Measurements from ENCODE around the gene PLCD1.

The PLCD1 gene

DNA sequence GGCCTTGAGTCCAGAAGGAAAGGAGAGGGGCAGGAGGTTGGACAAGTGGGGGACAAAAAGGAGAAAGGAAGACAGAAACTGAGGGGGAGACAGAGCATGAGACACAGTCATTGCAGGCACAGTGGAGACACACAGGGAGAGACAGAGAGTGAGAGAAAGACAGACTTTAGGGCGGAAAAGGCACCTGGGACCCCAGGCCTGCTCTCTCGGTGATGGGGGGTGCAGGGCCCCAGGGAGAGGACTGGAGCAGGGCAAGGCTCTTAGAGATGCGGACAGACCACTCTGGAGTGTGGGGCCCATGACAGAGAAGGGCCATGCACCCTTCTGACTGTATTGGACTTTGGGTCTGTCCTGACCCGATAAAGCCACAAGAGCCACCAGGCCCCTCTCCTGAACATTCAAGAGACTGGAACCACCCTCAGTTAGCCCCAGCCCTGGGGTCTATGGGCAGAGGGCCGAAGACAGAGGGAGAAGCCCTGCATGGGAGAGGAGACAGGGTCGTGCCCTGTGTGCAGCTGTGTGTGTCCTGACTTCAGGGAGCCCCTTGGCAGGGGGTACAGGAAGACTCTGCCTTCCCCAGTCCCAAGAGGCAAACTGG, 12.5 kb downstream of the PLCD1 start:
- no peak for DNase-seq (ENCODE audit: low spot score)

DNA sequence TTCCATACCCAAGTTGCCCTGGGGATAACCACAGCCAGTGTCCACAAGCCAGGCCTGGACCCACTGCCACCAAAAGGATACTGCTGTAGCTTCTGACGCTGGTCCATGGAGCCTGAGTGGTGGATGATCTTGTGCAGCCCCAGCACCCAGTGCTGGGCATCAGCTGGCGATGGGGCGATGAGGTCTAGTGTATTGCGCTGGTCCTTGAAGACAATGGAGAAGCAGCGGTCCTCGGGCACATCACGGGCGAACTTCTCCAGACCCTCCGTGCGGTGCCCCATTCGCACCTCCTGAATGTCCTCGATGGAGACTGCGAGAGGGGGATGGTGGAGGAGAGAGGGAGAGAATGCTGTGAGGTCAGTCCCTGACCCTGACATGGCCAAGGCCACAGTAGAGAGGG, 13.0 kb downstream of the PLCD1 start:
- DNase-seq (ENCODE audit: low spot score), result no peak

DNA sequence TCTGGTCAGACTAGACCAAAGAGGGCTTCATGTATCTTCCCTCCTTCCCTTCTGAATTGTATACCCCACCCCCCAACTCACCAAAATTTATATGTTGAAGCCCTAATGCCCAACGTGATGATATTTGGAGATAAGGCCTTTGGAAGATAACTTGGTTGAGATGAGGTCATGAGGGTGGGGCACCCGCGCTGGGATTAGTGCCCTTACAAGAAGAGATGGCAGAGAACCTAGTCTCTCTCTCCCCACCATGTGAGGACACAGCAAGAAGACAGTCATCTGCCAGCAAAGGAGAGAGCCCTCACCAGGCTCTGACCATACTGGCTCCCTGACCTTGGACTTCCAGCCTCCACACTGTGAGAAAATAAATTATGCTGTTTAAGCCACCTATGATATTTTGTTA, 13.5 kb downstream of the PLCD1 start:
- DNase-seq (ENCODE audit: low spot score), result no peak

DNA sequence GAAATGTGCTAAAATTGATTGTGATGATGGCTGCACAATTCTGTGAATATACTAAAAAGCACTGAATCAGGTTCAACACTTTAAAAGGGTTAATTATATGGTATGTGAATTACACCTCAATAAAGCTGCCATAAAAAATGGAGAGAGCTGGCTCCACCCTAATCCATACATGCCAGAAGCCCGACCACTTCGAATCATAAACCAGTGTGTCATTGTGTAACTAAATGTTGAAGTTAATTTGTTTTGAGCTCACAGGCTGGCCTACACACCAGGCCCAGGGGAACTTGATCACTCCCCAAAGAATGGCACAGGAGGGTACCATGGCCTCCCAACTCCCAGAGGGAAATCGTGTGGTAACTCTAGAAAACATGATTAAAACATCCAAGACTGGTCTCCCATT, 14.0 kb downstream of the PLCD1 start:
- no peak for DNase-seq (ENCODE audit: low spot score)

DNA sequence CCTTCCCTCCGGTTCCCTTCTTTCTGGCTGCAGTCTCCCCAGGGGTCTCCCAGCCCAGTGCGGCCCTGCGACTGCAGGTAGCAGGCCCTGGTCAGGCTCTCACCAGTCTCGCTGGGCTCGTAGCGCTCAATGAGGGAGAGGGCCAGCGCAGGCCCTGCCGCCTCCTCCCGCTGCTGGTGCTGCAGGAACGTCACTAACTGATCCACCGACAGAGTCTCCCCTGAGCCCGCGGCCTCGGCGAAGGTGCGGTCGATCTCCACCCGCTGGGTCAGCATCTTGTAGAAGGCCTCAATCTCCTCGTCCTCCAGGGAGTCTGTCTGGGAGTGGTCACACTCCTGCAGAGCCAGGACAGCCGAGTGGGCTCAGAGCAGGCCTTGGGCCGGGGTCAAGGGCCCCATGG, 18.3 kb downstream of the PLCD1 start:
- DNase-seq (ENCODE audit: low spot score), result no peak

DNA sequence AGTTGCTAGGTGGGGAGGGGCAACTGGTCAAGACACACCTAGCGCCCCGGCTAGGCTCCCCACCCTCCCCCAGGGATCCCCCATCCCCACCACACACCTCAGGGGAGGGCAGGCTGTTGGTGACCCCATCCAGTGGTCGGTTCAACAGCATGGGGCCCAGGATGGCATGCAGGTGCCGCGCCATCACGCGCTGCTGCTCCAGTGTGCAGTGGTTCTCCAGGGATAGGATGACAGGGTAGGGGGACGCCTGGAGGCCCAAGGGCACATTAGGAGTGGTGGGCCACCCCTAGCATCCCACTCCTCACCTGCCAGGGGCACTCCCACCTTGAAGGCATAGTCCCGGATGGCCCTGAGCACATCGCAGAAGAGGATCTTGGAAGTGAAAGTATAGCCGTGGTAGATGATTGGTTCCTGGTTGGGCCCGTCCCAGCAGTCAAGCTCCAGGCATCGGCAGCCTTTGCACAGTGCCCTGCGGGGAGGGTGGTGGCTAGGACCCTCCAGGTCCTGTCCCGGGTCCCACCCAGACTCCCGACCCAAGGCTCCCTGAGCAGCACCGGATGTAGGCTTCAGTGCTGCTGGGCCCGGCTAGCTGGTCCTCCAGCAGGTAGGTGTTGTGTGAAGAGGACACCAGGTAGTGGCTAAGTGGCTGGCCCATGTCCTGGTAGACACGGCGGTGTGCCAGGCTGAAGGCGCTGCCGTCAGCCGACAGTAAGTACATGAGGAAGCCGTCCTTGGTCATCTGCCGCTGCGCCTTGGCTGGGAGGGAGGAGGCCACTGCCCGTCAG, 19.4 kb downstream of the PLCD1 start:
- no peak for DNase-seq (ENCODE audit: low spot score)

DNA sequence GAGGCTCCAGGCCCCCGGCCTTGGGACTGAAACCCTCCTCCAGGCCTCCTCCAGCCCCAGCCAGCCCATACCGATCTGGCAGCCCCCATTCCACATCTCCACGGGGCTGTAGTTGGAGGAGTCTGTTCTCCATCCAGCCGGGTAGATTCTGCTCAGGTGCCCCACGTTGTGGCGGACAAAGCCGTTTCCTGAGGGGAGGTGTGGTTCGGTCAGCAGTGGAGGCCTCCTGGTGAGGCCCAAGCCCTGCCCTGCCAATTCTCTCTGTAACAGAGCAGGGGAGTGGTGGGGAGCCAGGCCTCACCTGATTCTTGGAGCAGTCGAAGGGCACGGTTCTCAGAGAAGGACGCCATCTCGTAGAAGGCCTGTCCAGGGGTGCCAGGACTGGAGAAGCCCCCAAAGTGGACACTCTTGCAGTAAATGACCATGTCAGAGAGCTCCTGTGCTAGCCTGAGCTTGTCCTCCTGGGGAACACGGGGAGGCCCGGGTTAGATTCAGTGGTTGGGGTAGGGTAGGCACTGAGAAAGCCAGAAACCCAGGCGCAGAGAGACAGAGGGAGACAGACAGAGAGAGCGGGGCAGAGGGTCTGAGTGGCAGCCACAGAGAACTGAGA, 20.4 kb downstream of the PLCD1 start:
- no peak for DNase-seq (ENCODE audit: low spot score)

DNA sequence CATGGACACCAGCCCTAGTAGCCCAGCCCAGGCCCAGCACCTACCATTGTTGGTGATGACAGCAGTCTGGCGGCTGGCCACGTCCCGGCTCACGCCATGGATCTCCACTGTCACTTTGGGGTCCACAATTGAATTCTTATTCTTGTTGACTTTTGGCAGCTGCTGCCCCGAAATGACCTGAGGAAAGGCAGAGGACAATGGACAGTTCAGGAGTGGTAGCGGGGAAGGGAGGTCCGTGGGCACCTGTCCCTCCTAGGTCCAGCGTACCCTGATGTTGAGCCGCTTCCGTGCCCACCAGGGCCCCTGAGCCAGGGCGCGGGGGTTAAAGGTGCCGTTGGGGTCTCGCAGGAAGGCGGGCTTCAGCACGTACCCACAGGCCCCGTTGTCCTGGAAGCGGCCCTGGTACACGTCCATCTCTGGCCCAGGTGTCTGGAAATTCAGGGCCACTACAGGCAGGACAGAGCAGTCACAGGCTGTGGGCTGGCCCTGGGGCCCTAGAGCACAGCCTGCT, 21.2 kb downstream of the PLCD1 start:
- DNase-seq (ENCODE audit: low spot score), result no peak

DNA sequence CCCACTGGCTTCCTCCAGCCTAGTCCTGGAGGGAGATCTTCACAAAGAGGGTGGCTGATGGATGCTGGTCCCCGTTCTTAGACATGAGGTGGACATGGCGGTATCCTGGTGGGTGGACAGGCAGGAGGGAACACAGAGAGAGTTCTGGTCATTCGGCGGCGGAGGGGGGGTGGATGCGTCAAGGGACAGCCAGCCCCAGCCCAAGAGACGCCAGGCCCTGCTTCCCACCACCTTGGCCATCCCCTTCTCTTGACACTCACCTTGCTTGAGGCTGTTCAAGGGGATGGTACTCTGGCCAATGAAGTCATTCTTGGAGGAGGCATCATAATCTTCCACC, 21.7 kb downstream of the PLCD1 start:
- no peak for DNase-seq (ENCODE audit: low spot score)

DNA sequence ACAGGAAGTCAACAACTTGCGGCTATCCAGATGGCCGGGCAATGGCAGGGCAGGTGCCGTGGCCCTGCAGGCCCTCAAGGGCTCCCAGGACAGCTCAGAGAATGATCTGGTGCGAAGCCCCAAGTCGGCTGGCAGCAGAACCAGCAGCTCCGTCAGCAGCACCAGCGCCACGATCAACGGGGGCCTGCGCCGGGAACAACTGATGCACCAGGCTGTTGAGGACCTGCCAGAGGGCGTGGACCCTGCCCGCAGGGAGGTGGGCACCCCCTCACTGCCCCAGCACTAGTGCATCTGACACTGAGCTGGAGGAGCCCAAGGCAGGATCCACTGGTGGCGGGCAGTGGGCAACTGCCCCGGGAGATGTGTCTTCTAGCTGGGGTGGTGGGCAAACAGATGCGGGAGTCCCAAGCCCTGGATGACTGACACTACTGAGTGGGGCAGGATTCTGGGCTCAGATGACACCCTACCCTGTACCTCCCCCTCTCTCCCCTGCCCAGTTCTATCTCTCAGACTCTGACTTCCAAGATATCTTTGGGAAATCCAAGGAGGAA, 22.9 kb downstream of the PLCD1 start:
- no peak for DNase-seq (ENCODE audit: low spot score)

DNA sequence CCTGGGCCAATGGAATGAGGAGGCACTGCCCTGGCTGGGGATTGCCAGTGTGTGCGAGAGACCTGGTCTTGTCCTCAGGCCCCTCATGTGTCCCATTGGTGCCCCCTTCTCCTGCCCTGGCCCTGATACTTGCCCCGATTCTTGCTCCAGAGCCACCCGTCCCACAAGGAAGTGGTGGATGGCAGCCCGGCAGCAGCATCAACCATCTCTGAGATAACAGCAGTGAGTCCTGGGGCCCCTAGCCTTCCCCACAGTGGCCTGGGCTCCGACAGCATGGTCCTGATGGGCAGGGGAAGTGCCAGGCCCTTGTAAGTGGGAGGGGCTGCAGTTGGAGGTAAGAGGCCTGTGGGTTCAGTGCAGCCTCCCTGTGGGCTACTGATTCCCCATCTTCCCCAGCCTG, 23.4 kb downstream of the PLCD1 start:
- no peak for DNase-seq (ENCODE audit: low spot score)

DNA sequence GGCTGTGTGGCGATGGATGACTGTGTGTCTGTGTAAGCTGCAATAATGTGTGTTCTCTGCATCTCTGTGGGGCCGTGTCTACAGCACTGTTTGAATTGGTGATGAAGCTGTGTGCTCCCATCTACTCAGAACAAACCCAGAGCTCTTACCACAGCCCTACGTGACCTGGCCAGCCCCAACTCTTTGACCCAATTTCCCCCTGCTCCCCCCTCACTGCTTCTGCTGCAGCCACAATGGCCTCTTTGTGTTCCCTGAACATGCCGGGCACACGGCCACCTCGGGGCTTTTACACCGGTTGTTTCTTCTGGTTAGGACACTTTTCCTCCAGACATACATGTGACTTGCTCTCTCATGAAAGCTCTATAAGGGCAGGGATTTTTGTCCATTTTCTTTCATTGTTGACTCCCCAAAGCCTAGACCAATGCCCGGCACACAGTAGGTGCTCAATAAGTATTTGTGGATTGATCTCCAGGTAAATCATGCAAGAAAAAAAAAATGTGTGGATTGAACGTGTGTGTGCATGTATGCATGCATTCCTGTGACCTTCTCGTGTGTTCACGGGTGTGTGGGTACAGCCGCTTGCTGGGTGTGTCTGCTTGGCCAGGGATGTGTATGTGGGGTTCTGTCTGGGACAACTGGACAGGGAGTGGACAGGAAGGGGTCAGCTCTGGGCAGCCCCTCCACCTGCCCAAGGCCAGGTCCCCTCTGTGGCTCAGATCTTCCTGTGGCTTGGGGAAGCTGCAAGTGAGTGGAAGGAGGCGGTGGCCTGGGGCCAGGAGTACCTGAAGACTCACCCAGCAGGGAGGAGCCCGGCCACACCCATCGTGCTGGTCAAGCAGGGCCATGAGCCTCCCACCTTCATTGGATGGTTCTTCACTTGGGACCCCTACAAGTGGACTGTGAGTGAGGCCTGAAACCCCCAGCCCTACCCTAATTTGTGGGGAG, 24.1 kb downstream of the PLCD1 start:
- no peak for DNase-seq (ENCODE audit: low spot score)

DNA sequence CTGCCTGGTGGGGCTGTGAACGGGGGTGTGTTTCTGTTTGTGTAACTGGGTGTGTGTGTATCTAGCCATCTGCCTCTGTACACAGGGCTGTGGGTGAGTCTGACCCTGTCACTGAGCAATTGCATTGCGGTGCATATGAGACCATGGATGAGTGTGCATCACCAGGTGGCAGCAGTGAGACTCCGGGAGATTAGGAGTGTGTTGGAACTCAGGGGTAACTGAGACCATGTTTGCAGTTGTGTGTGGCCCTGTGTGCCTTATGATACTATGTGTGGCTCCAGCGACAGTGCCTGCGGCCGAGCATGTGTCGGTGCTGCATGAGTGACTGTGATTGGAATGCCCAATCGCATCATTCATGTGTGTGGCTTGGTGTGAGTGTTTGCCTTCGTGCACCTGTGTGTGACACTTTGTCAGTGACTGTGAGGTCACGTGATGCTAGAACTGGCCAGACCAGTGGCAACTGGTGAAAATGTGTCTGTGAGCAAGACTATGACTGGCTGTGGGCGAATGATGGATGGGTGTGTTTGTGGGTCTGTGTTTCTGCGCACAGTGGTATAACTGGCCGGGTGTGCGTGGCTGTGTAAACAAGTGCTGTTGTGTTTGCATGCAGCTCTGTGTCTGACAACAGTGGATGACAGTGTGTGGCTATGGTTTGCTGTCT, 24.9 kb downstream of the PLCD1 start:
- peak; percentile 65 for DNase-seq (ENCODE audit: low spot score)

DNA sequence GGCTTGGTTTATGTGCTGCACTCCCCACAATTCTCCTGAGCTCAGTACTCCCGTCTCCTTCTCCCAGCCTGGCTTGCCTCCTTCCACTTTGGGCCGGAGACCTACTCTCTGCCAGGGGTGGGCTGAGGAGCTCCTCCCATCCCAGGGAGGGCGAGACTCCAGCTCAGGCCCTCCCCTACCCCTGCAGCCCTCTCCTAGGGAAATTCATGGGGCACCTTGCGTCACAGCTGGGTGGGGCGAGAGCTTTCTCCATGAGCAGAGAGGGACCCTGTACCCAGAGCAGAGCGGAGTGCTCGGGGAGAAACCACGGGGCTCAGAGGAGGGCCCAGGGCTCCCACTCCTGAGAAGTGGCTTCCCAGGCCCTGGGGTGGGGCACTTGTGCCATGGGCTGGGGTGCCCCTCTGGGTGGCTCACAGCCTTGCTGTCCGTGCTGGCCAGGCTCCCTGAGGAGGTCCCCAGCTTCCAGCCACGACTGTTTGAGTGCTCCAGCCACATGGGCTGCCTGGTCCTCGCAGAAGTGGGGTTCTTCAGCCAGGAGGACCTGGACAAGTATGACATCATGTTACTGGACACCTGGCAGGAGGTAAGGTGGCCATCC, 25.5 kb downstream of the PLCD1 start:
- DNase-seq (ENCODE audit: low spot score), result no peak

DNA sequence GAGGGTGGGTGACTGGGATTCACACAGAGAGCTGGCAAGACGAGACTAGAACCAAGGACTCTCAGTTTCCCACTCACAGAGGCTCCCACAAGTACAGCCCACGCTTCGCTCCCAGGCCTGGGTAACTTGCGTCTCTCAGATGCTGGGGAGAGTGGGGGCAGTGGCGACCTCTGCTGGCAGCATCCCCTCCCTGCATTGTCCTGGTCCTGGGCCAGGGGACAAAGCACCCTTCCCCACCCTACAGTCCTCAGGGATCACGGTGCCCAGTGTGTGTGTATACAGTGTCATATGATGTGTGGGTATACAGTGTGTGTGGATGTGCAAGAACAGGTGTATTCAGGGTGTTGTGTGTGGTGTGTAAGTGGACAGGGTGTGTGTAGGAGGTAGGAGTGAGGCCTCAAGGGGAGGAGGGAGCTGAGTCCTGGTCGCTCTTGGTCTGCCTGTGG, 26.0 kb downstream of the PLCD1 start:
- peak; percentile 84 for DNase-seq (ENCODE audit: low spot score)

DNA sequence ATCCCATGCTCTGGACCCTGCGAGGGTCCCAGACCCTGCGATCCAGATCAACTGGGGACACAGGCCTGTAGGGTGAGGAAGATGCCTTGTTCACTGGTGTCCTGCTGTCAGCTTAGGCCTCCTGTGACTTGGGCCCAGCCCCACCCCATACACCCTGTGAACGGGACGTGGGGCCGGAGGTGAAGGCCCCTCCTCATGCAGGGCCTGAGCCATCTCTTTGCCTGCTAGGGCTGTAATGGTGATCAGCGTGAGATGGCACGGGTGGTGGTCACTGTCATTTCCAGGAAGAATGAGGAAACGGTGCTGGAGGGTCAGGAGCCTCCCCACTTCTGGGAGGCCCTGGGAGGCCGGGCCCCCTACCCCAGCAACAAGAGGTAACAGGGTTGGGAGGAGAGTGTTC, 26.5 kb downstream of the PLCD1 start:
- no peak for DNase-seq (ENCODE audit: low spot score)

DNA sequence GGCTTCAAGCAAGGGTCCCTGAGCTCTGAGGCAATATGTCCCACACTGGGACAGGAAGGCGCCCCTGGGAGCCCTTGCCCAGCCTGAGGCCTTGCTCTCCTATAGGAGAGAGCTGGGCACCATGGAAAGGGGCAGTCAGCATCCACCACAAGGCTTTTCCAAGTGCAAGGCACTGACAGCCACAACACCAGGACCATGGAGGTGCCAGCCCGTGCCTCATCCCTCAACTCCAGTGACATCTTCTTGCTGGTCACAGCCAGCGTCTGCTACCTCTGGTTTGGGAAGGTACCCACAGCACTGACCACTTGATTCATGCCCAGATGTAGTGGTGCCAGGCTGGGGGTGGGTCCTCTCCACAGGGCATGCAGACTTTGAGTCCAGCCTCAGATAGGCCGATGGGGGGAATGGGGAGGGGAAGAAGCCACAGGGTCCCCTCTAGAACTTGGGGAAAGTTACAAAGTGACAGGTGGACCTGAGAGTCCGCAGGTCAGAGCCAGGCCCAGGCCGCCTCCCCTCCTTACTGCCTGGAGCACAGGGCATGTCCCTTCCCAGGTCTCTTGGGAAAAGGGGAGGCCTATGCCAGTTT, 27.1 kb downstream of the PLCD1 start:
- DNase-seq (ENCODE audit: low spot score), result no peak

DNA sequence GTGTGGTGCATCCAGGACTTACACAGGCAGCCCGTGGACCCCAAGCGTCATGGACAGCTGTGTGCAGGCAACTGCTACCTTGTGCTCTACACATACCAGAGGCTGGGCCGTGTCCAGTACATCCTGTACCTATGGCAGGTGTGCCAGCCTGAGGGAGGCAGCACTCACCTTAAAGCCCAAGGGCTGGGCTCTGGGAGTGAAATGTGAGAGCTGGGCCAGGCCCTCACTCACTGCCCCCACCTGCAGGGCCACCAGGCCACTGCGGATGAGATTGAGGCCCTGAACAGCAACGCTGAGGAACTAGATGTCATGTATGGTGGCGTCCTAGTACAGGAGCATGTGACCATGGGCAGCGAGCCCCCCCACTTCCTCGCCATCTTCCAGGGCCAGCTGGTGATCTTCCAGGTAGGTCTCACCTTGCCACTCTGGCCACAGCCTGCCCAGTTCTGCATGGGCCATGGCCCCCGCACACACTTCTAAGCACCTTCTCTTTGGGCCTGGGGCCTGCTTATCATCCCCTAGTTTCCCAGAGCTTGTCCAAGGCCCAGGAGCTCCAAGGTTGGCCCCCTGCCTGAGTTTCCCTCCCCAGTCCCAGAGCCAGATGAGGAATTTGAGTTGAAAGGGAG, 27.9 kb downstream of the PLCD1 start:
- DNase-seq (ENCODE audit: low spot score), result peak; percentile 45

DNA sequence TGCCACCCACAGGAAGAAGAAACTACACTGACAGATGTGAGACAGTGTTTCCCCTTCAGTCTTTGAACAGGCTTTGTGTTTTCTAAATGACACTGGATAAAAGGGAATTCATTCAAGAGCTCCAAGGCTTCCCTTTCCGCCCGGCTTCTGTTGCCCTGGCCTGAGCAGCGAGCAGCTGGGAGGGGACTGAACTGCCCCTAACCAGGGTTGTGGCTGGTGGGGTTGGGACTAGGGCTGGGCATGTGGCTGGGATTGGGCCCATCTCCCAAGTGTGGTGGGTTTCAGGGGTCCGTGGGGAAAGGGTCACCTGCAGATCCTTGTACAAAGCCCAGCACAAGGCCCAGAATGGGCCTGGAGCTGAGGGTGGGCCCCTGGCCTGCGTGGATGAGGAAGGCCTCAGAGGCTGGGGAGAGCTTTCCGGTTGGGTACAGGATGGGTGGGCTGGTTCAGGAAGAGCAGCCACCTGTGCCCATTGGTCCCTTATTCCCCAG, 28.4 kb downstream of the PLCD1 start:
- no peak for DNase-seq (ENCODE audit: low spot score)
